H1 (cell line): ENCODE data around the gene MPP4.

Source experiments
- ATF3 ChIP-seq: IDR thresholded peaks from 2 replicates; pipeline ENCODE4 v1.6.1; 2011; ENCODE audit warnings: low read depth, mild to moderate bottlenecking, low read length; ENCODE audit not compliant: insufficient read depth
- CTCF ChIP-seq, 3 experiments: IDR thresholded peaks; 1 replicate in 2 of 3; 2 replicates in 1 of 3; pipeline versions ENCODE4 v1.5.1 to v1.6.1; 2011; ENCODE audit warnings: low read length in 3 of 3, mild to moderate bottlenecking in 3 of 3, inconsistent platforms in 2 of 3, low read depth in 1 of 3, moderate library complexity in 1 of 3; ENCODE audit not compliant: insufficient read depth in 1 of 3; ENCODE audit errors: control extremely low read depth in 1 of 3
- EGR1 ChIP-seq: IDR thresholded peaks from 2 replicates; pipeline ENCODE4 v1.6.1; 2011; ENCODE audit warnings: low read depth, low read length, borderline replicate concordance
- MAX ChIP-seq: IDR thresholded peaks from 2 replicates; pipeline ENCODE4 v1.6.1; 2012; ENCODE audit warnings: inconsistent platforms
- POLR2A ChIP-seq, 2 experiments: IDR thresholded peaks; 1 replicate in 1 of 2; 2 replicates in 1 of 2; pipeline ENCODE4 v1.6.1; 2011; ENCODE audit warnings: low read depth in 2 of 2, low read length in 2 of 2, mild to moderate bottlenecking in 2 of 2; ENCODE audit errors: control extremely low read depth in 1 of 2
- RAD21 ChIP-seq, 2 experiments: IDR thresholded peaks in 1 of 2; conservative IDR thresholded peaks in 1 of 2; 2 replicates each; pipeline ENCODE4 v1.6.1; 2011; ENCODE audit warnings: low read depth in 2 of 2, low read length in 2 of 2, improper control_type of control experiment in 1 of 2, inconsistent platforms in 1 of 2, mild to moderate bottlenecking in 1 of 2, moderate library complexity in 1 of 2
- RBBP5 ChIP-seq: IDR thresholded peaks from 2 replicates; pipeline ENCODE4 v1.7.1; 2012; ENCODE audit warnings: low read depth, mild to moderate bottlenecking, inconsistent platforms, low read length, moderate library complexity, borderline replicate concordance
- TAF1 ChIP-seq: IDR thresholded peaks from 2 replicates; pipeline ENCODE4 v1.6.1; 2011; ENCODE audit warnings: mild to moderate bottlenecking, low read depth, low read length

GRCh38 chr2:201734111-201734510, 35.7 kb upstream of the MPP4 start:
- TF ChIP-seq RAD21 (IDR thresholded peaks at IDR 0.05 in 1 of 2, conservative IDR thresholded peaks at IDR 0.05 in 1 of 2; ENCODE audit: low read depth in 2 of 2, low read length in 2 of 2) (no peak), TAF1 (no peak), CTCF (IDR thresholded peaks at IDR 0.05; ENCODE audit: control extremely low read depth in 1 of 3, insufficient read depth in 1 of 3, low read depth in 1 of 3, low read length in 3 of 3) (no peak), RBBP5 (no peak), POLR2A (IDR thresholded peaks at IDR 0.05; ENCODE audit: control extremely low read depth in 1 of 2, low read depth in 2 of 2, low read length in 2 of 2) (no peak), ATF3 (no peak), EGR1 (no peak), MAX (no peak)
